Activated effector memory CD4-positive, alpha-beta T cell treated with anti-CD3 and anti-CD28 coated beads, Interleukin-2, amount 50 U/mL, for 16 hours (primary cell): ENCODE data around the gene PLA2G6.
A peak's percentile ranks its signal among the peaks of the same experiment; 100 is the strongest.
"Not testable (repeated sequence)": the region's sequence is repeated elsewhere in the genome, so short reads cannot be mapped to it uniquely, and the experiment has no call there.

Experiments used
- DNase-seq: peaks from one replicate; pipeline ENCODE4 v3.0.0-alpha.2; 2020

Gene PLA2G6

GRCh38 chr22:38187413-38188212 is 6.0 kb upstream of the PLA2G6 start:
- DNase-seq, result no peak

- no peak for DNase-seq
These were observed 4.8 kb upstream of the PLA2G6 start for GRCh38 chr22:38186429-38186828.

GRCh38 chr22:38184788-38185187 is 3.2 kb upstream of the PLA2G6 start:
- DNase-seq, result no peak

GRCh38 chr22:38180841-38181452 is 683 bp downstream of the PLA2G6 start:
- DNase-seq, result peak; percentile 77

GRCh38 chr22:38178605-38178937 is 3.1 kb downstream of the PLA2G6 start:
- peak; percentile 34 for DNase-seq

- no peak for DNase-seq
These were observed 3.6 kb downstream of the PLA2G6 start for GRCh38 chr22:38177926-38178604.

GRCh38 chr22:38177571-38177925 is 4.1 kb downstream of the PLA2G6 start:
- DNase-seq, result not testable (repeated sequence)

- DNase-seq, result no peak
These were observed 4.6 kb downstream of the PLA2G6 start for GRCh38 chr22:38177044-38177443.

- DNase-seq, result no peak
These were observed 5.4 kb downstream of the PLA2G6 start for GRCh38 chr22:38176170-38176741.

- no peak for DNase-seq
These were observed 6.2 kb downstream of the PLA2G6 start for GRCh38 chr22:38175206-38176118.

- DNase-seq, result no peak
These were observed 7.0 kb downstream of the PLA2G6 start for GRCh38 chr22:38174626-38175025.

- DNase-seq, result no peak
These were observed 8.1 kb downstream of the PLA2G6 start for GRCh38 chr22:38173641-38173906.

GRCh38 chr22:38172832-38173640 is 8.6 kb downstream of the PLA2G6 start:
- DNase-seq, result no peak

GRCh38 chr22:38171927-38172831 is 9.5 kb downstream of the PLA2G6 start:
- no peak for DNase-seq

- DNase-seq, result no peak
These were observed 11.2 kb downstream of the PLA2G6 start for GRCh38 chr22:38170469-38170868.

GRCh38 chr22:38169116-38169515 is 12.5 kb downstream of the PLA2G6 start:
- no peak for DNase-seq

- DNase-seq, result no peak
These were observed 13.6 kb downstream of the PLA2G6 start for GRCh38 chr22:38167988-38168407.

GRCh38 chr22:38165922-38166593 is 15.6 kb downstream of the PLA2G6 start:
- no peak for DNase-seq

- no peak for DNase-seq
These were observed 17.1 kb downstream of the PLA2G6 start for GRCh38 chr22:38164551-38164918.

- DNase-seq, result no peak
These were observed 17.6 kb downstream of the PLA2G6 start for GRCh38 chr22:38163844-38164550.
